ENCODE results near the gene RFNG. TPM values are rescaled to one million over a fixed set of nuclear protein-coding genes. Genes with fewer than 3 reads are reported as not detected.
A peak's percentile ranks its signal among the peaks of the same experiment; 100 is the strongest.

RFNG gene
- total RNA-seq, 1 experiment from 2014 or later: 25.5 TPM

DNA sequence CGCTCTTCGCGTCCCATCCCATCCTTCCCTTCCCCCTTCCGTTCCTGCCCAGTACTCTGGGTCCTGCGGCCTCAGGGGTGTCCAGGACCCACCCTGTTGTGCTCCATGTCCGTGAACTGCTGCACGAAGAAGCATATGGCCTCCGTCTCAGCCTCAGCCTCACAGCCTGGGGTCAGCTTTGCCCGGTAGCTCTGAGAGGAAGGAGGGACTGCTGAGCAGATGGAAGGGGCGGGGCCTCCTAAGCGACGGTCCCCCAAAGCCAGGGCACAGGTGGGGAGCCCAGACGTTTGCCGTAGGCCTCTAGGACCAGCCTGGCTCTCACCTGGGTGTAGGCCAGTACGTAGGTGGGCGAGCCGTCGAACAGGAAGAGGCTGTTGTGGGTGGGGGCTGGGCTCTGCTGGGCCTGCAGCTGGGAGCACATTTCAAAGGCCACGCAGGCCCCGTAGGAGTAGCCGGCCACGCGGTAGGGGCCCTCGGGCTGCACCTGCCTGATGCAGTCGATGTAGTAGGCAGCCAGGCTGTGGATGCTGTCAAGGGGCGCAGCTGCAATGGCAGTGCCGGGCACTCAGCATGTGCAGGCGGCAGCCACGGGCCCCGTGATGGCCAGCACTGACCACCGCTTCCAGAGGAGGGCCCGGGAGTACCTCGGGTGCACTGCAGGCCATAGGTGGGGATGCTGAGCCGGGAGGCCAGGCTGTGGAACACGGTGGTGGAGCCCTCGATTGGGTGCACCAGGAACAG lies 28.6 kb upstream of the RFNG start:
- DNase-seq (ENCODE audit: extremely low read depth, low read depth): no peak

DNA sequence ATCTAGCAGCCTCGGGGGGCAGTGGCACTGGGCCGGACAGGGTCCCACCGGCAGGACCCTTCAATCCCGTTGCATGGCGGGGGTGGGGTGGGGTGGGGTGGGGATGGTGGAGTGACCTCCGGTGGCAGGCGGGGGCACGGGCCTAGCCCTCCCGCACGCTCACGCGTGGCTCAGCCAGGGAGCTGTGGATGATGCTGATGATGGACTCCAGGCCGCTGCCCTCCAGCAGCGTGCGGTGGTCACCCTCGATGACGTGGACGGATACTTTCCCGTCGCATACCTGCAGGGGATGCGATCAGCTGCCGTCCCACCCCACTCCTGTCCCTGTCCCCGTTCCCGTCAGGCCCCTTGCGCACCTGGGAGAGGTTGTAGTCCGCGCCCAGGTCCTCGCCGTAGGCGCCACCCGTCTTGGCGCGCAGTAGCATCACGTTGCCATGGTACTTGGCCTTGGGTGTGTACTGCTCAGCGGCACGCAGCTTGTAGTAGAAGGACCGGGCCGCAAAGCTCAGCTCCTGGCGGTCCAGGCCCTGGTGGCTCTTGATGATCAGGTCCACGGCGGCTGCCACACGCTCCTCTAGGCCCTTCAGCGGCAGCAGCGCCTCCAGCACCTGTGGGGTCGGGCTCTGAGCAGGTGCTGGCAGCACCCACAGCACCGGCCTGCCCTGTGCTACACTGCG lies 27.5 kb upstream of the RFNG start:
- DNase-seq (ENCODE audit: extremely low read depth, low read depth): no peak

DNA sequence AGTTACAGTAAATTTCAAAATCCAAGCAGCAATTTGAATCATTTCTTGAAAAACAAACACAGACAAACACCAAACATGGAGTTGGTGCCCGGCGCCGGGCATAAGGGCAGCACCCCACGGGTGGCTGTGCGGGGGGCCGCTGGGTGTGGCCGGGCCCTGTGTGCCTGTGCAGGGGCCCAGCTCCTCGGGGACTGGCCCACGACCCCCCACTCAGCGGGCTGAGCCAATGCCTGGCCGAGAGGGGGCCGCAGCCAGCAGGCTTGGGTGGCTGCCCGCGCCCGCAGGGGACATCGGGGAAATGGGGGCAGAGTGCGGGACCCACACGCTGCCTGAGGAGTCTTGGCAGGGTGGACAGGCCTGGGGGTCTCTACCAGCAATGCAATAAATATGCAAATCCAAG lies 26.8 kb upstream of the RFNG start:
- DNase-seq (ENCODE audit: extremely low read depth, low read depth): no peak

DNA sequence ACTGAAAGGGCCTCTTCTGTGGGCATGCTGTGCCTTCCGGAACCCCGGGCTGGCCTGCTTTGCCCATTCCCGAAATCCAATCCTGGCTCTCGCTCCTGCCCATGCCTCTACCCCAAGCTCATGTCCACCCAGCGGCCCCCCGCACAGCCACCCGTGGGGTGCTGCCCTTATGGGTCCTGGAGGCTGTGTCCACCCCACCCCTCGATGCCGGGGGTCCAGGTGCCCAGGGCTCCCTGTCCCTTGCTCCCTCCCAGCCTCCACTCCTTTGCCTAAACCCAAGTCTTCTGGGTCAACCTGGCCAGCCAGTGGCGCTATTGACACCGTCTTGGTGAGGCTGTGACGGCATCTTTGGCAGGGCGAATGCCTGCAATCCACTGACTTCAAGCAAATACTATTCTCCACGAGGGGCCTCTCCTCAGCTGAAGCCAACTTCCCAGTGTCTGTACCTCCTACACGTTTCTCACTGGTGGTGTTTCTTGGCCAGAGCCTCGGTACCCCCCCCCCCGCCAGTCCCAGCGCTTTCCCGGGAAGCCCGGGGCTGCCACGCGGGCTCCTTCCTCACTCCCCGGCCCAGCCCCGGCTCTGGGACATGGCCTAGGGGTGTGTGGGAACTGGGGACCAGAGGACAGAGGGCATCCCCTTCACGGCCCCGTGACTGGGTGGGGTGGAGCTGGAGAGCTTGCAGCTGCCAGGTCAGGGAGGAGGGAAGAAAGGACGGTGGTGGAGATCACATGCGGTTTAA lies 26.2 kb upstream of the RFNG start:
- no peak for DNase-seq (ENCODE audit: extremely low read depth, low read depth)

DNA sequence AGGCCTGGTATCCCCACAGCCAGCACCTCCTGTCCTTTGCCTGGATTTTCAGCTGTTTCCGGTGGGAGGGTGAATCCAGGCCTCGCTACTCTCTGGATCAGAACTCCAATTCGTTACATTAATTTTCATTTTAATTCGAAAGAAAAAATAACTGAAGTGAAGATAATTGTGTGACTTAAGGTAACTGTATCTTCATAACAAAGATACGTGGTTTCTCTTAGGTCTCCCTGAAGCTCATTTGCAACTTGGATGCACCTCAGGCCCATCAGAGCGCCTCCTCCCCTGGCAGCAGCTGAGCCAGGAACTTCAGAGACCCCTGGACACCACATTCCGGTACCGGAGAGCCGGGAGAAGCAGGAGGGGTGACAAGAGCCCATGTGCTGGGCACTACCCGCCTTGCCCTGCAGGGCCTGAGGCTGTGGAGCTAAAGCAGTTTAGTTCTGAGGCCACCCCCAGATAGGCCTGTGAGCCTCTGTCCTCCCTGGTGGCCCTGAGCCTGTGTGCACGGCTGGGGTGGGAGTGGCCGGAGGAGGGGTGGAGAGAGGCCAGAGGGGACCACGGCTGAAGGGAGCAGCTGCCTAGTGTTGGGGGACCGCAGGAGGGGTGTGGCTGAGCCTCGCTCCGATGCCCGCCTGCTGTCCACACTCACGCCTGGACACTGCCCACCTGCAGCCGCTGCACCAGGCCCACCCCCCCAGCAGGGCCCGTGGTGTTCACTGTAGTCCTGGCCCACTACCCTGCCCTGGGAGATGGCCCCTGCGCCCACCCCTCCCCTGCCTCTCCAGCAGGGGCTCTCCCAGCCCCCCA lies 25.4 kb upstream of the RFNG start:
- DNase-seq (ENCODE audit: extremely low read depth, low read depth): no peak

DNA sequence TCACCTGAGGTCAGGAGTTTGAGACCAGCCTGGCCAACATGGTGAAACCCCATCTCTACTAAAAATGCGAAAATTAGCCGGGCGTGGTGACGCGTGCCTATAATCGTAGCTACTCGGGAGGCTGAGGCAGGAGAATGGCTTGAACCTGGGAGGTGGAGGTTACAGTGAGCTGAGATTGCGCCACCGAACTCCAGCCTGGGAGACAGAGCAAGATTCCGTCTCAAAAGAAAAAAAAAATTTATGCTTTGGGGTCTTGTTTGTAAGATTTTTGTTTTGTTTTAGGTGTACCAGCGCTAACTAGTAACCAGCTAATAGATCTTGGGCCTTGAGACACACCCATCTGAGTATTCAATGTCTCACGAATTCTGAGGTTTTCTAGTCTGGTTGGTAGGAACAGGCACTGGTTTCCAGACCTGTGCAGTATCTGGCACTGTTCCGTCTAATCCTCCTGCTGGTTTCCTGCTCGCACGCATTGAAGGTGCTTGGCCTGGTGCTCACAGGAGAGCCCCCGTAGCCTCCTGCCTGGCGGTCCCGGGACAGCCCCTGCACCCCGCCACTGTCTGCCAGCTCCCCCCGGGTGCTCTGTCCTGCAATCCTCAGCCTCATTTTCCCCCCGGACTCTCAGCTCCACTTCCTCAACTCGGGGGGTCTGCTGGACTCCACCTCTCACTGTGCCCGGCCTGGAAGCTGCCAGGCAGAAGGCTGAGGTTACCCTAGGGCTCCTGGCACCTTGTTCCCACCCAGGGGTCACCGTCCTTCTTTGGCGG lies 24.6 kb upstream of the RFNG start:
- no peak for DNase-seq (ENCODE audit: extremely low read depth, low read depth)

DNA sequence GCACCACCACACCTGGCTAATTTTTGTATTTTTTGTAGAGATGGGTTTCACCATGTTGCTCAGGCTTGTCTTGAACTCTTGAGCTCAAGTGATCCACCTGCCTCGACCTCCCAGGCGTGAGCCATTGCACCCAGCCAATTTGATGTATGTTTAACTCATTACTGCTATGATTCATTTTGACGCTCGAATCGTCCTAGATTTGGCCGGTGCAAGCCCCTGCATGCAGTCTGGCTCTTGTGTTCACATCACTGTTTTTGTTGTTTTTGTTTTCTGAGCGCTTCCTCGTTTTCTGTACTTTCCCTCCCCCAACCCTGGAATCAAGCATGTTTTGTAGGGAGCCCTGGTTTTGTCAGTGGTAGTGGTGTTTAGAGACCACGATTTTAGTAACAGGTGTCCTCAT lies 21.8 kb upstream of the RFNG start:
- DNase-seq (ENCODE audit: extremely low read depth, low read depth): no peak

DNA sequence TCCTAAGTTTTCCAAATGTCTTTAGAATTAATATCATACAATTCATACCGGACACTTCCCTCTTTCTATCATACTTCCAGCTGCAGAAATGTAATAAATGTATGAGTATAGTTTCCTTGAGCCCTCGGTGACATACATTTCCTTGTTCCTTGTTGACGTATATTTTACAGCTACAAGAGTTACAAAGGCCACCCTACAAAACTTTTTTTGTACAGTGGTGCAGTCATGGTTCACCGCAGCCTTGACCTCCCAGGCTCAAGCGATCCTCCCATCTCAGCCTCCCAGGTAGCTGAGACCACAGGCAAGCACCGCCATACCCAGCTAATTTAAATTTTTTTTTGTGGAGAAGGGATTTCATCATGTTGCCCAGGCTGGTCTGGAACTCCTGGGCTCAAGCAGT lies 21.2 kb upstream of the RFNG start:
- DNase-seq (ENCODE audit: extremely low read depth, low read depth): no peak

DNA sequence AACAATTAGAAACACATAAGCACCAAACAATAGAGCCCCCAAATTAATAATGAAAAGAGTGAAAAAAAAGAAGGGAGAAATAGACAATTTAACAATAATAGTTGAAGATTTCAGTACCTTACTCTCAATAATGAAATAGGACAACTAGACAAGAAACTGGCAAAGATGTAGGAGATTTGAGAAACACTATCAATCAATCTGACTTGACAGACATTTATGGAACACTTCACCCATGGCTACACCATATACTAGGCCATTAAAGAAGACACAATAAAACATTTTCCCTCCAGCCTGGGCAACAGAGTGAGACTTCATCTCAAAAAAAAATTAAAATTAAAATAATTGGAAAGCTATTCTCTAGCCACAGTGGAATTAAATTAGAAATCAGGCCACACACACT lies 19.0 kb upstream of the RFNG start:
- no peak for DNase-seq (ENCODE audit: extremely low read depth, low read depth)

DNA sequence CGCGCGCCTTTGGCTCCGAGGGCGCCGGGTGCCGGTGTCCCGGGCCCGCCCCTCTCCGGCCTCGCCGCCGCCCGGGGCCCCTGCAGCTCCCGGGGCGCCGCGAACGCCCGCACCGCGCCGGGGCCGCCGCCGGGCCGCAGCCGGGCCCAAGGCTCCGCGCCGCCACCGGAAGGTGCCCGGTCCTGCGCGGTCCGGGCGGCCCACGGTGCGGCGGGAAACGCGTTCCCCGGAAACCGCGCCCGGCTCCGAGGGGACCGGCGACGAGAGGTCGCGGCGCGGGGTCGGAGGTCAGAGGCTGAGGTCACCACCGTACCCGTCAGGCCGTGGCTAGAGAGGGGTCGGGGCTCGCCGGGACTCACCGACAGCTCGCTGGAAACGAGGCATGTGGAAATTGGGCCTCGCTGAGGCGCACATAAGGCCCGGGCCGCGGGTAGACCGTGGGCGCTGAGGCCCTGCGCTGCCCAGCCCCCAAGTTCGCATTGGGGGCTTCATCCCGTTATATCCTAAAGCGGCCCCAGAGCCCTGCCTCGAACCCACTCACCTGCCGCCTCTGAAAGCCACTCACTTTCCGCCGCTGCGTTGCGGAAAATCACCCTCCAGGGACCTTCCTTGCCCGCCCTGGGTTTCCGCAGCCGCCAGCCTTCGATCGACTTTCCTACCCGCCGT lies 14.2 kb upstream of the RFNG start, which contains the start of gene DUS1L:
Gene DUS1L, minus strand, starts transcription at position 167 of the 666 bp plus-strand sequence. CDS start 745 bp downstream, outside the sequence.
- peak; percentile 31 for DNase-seq (ENCODE audit: extremely low read depth, low read depth)

DNA sequence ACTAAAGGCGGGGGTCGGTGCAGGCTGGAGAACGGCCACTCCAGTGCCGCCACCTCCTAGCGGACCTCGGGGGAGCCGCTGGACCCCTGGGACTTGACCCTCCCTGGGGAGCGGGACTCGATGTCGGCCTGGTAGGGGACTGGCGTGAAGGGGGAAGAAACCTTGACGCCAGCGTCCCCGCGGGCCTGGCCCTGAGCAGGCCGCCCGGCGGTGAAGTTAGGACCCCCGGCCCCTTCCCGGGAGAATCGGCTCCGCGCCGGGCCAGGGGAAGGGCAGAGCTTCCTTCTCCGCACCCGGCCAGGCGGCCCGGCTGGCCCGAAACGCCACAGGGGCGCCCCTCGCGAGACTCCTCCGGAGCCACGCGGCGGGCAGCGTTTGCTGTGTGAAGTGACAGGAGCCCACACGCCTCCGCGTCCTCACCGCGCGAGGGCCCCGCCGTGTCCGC lies 13.6 kb upstream of the RFNG start:
- no peak for DNase-seq (ENCODE audit: extremely low read depth, low read depth)

DNA sequence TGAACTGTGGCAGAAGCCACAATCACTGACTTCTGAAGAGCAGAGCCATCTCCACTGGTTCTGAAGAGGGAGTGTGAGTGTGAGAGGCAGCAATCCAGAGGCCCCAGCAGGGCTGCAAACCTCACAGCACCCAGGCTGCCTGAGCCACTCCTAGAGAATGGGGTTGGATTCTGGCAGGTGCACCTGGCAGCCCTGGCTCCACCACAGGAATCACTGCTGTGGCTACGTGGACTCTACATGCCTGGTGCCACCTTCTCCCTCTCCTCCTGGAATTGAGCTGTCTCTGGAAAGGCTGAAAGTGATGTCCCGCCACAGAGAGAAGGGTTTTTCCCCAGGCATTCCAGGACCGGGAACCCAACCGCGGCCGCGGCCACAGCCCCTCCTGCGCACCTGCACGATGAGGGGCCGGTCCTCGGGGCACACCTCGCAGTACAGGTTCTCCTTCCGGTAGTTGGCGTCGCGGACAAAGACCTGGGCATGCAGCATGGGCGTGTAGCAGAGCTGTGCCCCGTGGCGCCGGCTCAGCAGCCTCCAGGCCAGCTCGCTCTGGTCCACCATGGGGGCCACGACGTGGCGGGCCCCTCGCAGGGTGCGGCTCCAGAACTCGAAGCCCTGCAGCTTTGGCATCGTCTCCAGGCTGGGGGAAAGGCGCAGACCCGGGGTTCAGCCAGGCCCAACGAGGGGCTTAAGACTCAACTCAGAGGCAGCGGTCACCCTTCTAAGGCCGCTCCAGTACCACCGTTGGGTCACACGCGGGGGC lies 13.0 kb upstream of the RFNG start:
- DNase-seq (ENCODE audit: extremely low read depth, low read depth): no peak

DNA sequence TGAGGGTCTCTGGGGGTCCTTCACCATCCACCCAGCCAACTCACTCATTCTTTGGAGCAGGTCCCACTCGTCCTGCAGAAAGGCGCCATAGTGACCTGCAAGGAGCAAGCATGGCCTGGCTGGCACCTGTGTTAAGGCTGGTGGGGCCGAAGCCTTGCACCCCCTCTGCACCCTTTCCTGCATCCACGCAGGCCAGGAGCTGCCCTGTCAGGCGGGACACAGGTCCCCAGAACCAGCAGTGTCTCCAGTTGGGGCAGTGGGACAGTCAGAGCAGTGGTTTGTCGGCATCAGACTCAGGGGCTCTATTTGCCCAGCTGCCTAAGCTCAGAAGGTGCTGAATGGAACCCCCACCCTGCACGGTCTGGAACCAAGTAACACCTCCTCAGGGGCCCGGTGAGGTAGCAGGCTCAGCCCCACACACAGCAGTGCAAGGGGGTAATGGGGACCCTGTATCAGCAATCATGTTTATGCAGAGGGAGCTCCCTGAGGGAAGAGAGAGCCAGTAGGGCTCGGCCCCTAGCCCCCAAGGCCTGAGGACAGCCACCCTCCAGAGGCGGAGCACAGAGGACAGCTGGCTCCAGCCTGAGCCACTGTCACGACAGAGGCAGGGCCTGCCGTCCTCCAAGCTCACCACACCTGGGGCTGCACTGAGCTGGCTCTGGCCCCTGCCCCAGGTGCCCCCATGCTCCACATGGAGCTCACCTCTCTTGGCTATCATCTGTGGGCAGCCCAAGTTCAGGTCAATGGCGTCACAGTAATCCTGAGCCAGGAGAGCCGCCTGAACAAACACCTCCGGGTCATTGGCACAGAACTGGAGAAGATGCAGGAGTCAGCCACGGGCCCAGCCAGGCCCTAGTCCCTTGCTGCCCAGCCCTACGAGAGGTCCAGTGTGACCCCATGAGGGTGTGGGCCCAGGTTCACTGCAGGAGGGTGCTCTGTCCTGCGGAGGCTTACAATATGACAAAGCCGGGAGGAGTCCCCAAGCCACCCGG lies 12.1 kb upstream of the RFNG start:
- DNase-seq (ENCODE audit: extremely low read depth, low read depth): no peak

DNA sequence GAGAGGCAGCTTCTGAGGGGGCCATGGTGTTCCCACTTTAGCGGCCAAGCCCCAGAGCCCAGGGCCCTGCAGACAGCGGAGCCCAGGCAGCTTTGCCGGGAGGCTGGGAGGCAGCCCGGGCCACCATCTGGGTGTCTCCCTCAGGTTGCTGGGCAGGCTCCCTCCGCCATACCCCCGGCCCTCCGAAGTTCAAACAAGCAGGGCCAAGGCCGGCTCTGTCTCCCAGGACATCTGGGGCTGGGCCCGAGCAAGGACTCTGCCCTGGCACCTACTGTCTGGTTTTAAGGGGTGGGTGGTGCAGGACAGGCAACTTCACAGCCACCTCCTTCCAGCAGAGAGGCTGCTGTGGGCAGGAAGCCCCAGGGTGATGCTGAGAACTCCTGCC lies 11.4 kb upstream of the RFNG start:
- no peak for DNase-seq (ENCODE audit: extremely low read depth, low read depth)

DNA sequence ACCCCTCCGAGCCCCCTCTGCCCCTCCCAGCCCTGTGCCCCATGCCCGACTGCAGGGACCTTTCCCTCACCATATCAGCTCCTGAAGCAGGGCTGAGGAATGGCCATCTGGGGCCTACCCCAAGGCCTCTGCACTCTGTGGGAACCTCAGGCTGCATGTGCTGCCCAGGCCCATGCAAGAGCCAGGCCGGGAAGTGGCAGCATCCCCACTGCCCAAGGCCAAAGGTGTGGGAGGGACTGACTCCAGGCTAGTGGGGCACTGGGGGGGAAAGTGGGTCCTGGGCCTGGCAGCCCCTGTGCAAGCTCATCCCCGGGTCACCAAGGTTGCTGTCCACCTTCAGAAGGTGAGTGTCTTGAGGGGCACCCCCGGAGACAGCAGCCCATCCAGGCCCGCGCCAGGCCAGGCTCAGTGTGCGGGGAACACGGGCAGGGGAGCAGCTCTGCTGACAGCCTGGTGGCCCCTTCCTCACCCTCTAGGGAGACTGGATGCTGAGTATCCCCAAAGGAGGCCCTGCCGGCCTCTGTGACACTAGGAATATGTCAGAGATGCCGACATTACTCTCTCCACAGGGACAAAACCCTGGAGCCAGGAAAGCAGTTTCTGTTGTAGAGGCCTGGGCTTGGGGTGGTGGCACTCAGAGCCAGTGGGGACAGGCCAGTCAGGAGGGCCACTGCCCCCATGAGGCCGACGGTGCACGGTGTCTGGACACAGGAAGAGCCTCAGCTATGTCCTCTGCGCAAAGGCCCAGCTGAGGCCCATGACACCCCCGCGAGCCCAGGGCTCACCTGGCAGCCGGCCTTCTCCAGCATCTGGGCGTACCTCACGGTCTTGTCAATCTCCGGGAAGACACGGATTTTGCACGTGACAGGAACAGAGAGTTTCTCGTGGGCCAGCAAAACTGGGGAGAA lies 10.7 kb upstream of the RFNG start:
- DNase-seq (ENCODE audit: extremely low read depth, low read depth): no peak
